C4-2B (cell line): ENCODE results near the gene AFF3.

Experiments
- ZFX ChIP-seq: fragments of 450-650 bp; IDR thresholded peaks from 2 replicates; pipeline ENCODE4 v1.6.1; 2017
- TF ChIP-seq, protein P1 (sequence below): fragments of 450-650 bp; conservative IDR thresholded peaks from 2 replicates; pipeline ENCODE4 v1.5.1; 2017; ENCODE audit warnings: mild to moderate bottlenecking

GRCh38 chr2:99922664-99923063 is 219.7 kb downstream of the AFF3 start:
- TF ChIP-seq, protein P1, sequence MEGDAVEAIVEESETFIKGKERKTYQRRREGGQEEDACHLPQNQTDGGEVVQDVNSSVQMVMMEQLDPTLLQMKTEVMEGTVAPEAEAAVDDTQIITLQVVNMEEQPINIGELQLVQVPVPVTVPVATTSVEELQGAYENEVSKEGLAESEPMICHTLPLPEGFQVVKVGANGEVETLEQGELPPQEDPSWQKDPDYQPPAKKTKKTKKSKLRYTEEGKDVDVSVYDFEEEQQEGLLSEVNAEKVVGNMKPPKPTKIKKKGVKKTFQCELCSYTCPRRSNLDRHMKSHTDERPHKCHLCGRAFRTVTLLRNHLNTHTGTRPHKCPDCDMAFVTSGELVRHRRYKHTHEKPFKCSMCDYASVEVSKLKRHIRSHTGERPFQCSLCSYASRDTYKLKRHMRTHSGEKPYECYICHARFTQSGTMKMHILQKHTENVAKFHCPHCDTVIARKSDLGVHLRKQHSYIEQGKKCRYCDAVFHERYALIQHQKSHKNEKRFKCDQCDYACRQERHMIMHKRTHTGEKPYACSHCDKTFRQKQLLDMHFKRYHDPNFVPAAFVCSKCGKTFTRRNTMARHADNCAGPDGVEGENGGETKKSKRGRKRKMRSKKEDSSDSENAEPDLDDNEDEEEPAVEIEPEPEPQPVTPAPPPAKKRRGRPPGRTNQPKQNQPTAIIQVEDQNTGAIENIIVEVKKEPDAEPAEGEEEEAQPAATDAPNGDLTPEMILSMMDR, result no peak
- no peak for TF ChIP-seq ZFX
